HEK293 (cell line): ENCODE data around the gene CDKL5.

ENCODE experiments used
- CTCF ChIA-PET: fragments of 350-600 bp; formaldehyde crosslinking; extraction: SDS; loops from one replicate; lab custom pipeline; 2021; ENCODE audit warnings: antibody characterized with exemption; lab: Yijun Ruan, JAX
- POLR2A ChIA-PET: fragments of 300-600 bp; formaldehyde crosslinking; extraction: SDS; loops from one replicate; lab custom pipeline; 2020; ENCODE audit warnings: antibody characterized with exemption, inconsistent platforms; lab: Yijun Ruan, JAX
- H3K27ac ChIP-seq: fragments of 200-500 bp; sonication (Bioruptor generic); 2 replicates; pipeline ENCODE4 v1.5.1; 2014; ENCODE audit warnings: low read depth, low read length, control low read depth, inconsistent platforms; ENCODE audit errors: extremely low read depth
- H3K36me3 ChIP-seq, 2 experiments: fragments of 200-500 bp in 1 of 2; sonication (Bioruptor generic) in 1 of 2; 1 replicate in 1 of 2; 2 replicates in 1 of 2; pipeline ENCODE4 v1.5.1; 2014 to 2017; ENCODE audit warnings: inconsistent platforms in 2 of 2, low read length in 2 of 2; ENCODE audit not compliant: control insufficient read depth in 2 of 2, insufficient read depth in 1 of 2
- H3K4me1 ChIP-seq: fragments of 200-500 bp; sonication (Bioruptor generic); 2 replicates; pipeline ENCODE4 v1.5.1; 2014; ENCODE audit warnings: mild to moderate bottlenecking, low read length, inconsistent platforms; ENCODE audit not compliant: control insufficient read depth, insufficient read depth
- H3K4me3 ChIP-seq: 2 replicates; pipeline ENCODE4 v1.5.1; 2011; ENCODE audit warnings: low read depth, mild to moderate bottlenecking, control low read depth, low read length, moderate library complexity
- H3K9me3 ChIP-seq: fragments of 200-500 bp; sonication (Bioruptor generic); 2 replicates; pipeline ENCODE4 v1.5.1; 2014; ENCODE audit warnings: low read depth, low read length, inconsistent platforms; ENCODE audit not compliant: control insufficient read depth, insufficient read depth
- GLIS2 ChIP-seq: fragments of 450-650 bp; formaldehyde crosslinking; IDR thresholded peaks from 2 replicates; pipeline ENCODE4 v1.5.1; 2016; ENCODE audit warnings: missing biosample characterization, missing genetic modification characterization
- ZBTB10 ChIP-seq: fragments of 450-650 bp; formaldehyde crosslinking; IDR thresholded peaks from 2 replicates; pipeline ENCODE4 v1.5.1; 2016; ENCODE audit warnings: missing biosample characterization, missing genetic modification characterization
- ZNF214 ChIP-seq: fragments of 450-650 bp; formaldehyde crosslinking; IDR thresholded peaks from 2 replicates; pipeline ENCODE4 v1.5.1; 2017; ENCODE audit warnings: missing biosample characterization, mild to moderate bottlenecking, missing genetic modification characterization, borderline replicate concordance
- ZNF223 ChIP-seq: fragments of 450-650 bp; formaldehyde crosslinking; IDR thresholded peaks from 2 replicates; pipeline ENCODE4 v1.5.1; 2016; ENCODE audit warnings: missing biosample characterization, missing genetic modification characterization
- ZNF266 ChIP-seq: fragments of 450-650 bp; formaldehyde crosslinking; IDR thresholded peaks from 2 replicates; pipeline ENCODE4 v1.5.1; 2016; ENCODE audit warnings: missing biosample characterization, missing genetic modification characterization, low read depth
- ZNF324 ChIP-seq: fragments of 450-650 bp; formaldehyde crosslinking; IDR thresholded peaks from 2 replicates; pipeline ENCODE4 v1.5.1; 2016; ENCODE audit warnings: missing biosample characterization, missing genetic modification characterization
- ZNF350 ChIP-seq: fragments of 450-650 bp; formaldehyde crosslinking; IDR thresholded peaks from 2 replicates; pipeline ENCODE4 v1.5.0; 2017; ENCODE audit warnings: missing biosample characterization, mild to moderate bottlenecking, missing genetic modification characterization
- TF ChIP-seq, protein P1 (sequence below): fragments of 450-650 bp; formaldehyde crosslinking; conservative IDR thresholded peaks from 2 replicates; pipeline ENCODE4 v1.5.1; 2016; ENCODE audit warnings: low read depth, missing biosample characterization, missing genetic modification characterization
- TF ChIP-seq, protein P2 (sequence below): fragments of 450-650 bp; formaldehyde crosslinking; IDR thresholded peaks from 2 replicates; pipeline ENCODE4 v1.5.1; 2016; ENCODE audit warnings: missing biosample characterization, missing genetic modification characterization
- TF ChIP-seq, protein P3 (sequence below): fragments of 450-650 bp; formaldehyde crosslinking; IDR thresholded peaks from 2 replicates; pipeline ENCODE4 v1.5.1; 2016; ENCODE audit warnings: missing biosample characterization, missing genetic modification characterization

CDKL5 gene

DNA sequence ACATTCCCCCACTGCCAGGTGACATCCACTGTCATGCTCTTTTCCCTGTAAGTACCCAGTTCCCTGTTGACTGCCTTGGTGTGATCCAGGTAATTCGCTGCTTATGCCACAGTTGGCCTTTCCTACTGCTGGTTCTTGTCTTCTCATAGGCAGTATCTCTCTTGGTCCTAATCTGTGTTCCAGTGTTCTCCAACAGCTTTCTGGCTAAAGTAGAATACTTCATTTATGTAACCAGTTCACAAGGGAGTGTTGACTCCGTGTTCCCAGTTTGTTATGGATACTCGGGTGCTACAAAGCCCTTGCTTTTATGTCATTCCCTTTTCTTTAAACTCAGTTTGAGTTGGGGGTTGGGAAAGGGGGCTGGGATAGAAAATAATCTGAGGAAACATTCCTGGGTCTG, 148.1 kb downstream of the CDKL5 start:
- ChIA-PET CTCF (no interaction called here), POLR2A (no interaction called here)
- Histone ChIP-seq H3K36me3 (no peaks in the 10 kb centered on the region), H3K4me3 (no peak overlapping the region), H3K27ac (no peak overlapping the region), H3K9me3 (no peaks in the 10 kb centered on the region), H3K4me1 (0 out of 2 replicates have a peak, but pooled peaks cover 3% of the 10 kb centered on the region)
- TF ChIP-seq ZNF350 (tag by site-specific recombination) (no peak), ZNF214 (tag by site-specific recombination) (no peak), ZNF223 (tag by site-specific recombination) (no peak), ZNF266 (tag by site-specific recombination) (no peak), ZBTB10 (no peak)
- TF ChIP-seq, protein P1, sequence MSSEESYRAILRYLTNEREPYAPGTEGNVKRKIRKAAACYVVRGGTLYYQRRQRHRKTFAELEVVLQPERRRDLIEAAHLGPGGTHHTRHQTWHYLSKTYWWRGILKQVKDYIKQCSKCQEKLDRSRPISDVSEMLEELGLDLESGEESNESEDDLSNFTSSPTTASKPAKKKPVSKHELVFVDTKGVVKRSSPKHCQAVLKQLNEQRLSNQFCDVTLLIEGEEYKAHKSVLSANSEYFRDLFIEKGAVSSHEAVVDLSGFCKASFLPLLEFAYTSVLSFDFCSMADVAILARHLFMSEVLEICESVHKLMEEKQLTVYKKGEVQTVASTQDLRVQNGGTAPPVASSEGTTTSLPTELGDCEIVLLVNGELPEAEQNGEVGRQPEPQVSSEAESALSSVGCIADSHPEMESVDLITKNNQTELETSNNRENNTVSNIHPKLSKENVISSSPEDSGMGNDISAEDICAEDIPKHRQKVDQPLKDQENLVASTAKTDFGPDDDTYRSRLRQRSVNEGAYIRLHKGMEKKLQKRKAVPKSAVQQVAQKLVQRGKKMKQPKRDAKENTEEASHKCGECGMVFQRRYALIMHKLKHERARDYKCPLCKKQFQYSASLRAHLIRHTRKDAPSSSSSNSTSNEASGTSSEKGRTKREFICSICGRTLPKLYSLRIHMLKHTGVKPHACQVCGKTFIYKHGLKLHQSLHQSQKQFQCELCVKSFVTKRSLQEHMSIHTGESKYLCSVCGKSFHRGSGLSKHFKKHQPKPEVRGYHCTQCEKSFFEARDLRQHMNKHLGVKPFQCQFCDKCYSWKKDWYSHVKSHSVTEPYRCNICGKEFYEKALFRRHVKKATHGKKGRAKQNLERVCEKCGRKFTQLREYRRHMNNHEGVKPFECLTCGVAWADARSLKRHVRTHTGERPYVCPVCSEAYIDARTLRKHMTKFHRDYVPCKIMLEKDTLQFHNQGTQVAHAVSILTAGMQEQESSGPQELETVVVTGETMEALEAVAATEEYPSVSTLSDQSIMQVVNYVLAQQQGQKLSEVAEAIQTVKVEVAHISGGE (tag by site-specific recombination) = no peak

DNA sequence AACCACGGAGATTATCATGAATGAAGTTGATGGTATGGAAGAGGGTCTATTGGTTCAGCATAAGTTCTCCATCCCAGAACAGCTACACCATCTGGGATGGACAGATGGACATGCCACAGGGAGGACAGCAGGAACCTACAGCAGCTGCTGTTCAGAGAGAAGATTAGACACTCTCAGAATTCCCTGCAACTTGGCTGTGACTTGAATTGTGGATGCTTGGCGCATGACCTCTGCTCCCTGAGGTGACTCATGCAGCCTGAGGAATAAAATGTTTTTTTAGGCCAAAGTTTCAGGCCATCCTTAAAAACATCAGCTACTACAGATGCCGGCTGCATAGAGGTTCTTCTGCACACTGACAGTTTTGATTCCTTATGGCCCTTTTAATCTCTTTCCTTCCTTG, 149.2 kb downstream of the CDKL5 start:
- CTCF ChIA-PET = no interaction called here

More for the DNA sequence above, 149.2 kb downstream of the CDKL5 start:
- Histone ChIP-seq H3K36me3 (no peaks in the 10 kb centered on the region), H3K4me3 (no peak overlapping the region), H3K4me1 (0 out of 2 replicates have a peak, but pooled peaks cover 3% of the 10 kb centered on the region), H3K27ac (no peak overlapping the region)
- POLR2A ChIA-PET = no interaction called here
- no peak for TF ChIP-seq ZNF324 (tag by site-specific recombination)
- TF ChIP-seq, protein P2, sequence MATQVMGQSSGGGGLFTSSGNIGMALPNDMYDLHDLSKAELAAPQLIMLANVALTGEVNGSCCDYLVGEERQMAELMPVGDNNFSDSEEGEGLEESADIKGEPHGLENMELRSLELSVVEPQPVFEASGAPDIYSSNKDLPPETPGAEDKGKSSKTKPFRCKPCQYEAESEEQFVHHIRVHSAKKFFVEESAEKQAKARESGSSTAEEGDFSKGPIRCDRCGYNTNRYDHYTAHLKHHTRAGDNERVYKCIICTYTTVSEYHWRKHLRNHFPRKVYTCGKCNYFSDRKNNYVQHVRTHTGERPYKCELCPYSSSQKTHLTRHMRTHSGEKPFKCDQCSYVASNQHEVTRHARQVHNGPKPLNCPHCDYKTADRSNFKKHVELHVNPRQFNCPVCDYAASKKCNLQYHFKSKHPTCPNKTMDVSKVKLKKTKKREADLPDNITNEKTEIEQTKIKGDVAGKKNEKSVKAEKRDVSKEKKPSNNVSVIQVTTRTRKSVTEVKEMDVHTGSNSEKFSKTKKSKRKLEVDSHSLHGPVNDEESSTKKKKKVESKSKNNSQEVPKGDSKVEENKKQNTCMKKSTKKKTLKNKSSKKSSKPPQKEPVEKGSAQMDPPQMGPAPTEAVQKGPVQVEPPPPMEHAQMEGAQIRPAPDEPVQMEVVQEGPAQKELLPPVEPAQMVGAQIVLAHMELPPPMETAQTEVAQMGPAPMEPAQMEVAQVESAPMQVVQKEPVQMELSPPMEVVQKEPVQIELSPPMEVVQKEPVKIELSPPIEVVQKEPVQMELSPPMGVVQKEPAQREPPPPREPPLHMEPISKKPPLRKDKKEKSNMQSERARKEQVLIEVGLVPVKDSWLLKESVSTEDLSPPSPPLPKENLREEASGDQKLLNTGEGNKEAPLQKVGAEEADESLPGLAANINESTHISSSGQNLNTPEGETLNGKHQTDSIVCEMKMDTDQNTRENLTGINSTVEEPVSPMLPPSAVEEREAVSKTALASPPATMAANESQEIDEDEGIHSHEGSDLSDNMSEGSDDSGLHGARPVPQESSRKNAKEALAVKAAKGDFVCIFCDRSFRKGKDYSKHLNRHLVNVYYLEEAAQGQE = no peak
- TF ChIP-seq GLIS2 (tag by site-specific recombination) = no peak
- TF ChIP-seq, protein P3, sequence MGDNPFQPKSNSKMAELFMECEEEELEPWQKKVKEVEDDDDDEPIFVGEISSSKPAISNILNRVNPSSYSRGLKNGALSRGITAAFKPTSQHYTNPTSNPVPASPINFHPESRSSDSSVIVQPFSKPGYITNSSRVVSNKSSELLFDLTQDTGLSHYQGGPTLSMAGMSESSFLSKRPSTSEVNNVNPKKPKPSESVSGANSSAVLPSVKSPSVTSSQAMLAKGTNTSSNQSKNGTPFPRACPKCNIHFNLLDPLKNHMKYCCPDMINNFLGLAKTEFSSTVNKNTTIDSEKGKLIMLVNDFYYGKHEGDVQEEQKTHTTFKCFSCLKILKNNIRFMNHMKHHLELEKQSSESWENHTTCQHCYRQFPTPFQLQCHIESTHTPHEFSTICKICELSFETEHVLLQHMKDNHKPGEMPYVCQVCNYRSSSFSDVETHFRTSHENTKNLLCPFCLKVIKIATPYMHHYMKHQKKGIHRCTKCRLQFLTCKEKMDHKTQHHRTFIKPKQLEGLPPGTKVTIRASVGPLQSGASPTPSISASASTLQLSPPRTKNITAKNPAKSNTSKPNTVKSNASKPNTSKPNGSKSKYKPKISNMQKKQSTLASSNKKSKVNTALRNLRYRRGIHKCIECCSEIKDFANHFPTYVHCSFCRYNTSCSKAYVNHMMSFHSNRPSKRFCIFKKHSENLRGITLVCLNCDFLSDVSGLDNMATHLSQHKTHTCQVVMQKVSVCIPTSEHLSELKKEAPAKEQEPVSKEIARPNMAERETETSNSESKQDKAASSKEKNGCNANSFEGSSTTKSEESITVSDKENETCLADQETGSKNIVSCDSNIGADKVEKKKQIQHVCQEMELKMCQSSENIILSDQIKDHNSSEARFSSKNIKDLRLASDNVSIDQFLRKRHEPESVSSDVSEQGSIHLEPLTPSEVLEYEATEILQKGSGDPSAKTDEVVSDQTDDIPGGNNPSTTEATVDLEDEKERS (tag by site-specific recombination) = no peak
- TF ChIP-seq, all 188 proteins: peak for 0
- no peaks in the 10 kb centered on the region for H3K9me3 ChIP-seq
